HG03196 (cell line): ENCODE data around the gene HDGFL2.
"Not testable (repeated sequence)": the region's sequence is repeated elsewhere in the genome, so short reads cannot be mapped to it uniquely, and the experiment has no call there.

ENCODE experiments used
- ATAC-seq: cut with Tn5 transposase; IDR thresholded peaks from one replicate; pipeline ENCODE4 v1.9.1; 2021; ENCODE audit not compliant: unreplicated experiment

HDGFL2 gene

GRCh38 chr19:4529924-4530522 is 57.9 kb downstream of the HDGFL2 start:
- ATAC-seq, result no peak

- ATAC-seq, result no peak
Observed at GRCh38 chr19:4531562-4532165, 59.6 kb downstream of the HDGFL2 start.

- ATAC-seq, result no peak
Observed at GRCh38 chr19:4533334-4533733, 61.2 kb downstream of the HDGFL2 start.

GRCh38 chr19:4533835-4534424 is 61.8 kb downstream of the HDGFL2 start:
- ATAC-seq, result no peak

DNA sequence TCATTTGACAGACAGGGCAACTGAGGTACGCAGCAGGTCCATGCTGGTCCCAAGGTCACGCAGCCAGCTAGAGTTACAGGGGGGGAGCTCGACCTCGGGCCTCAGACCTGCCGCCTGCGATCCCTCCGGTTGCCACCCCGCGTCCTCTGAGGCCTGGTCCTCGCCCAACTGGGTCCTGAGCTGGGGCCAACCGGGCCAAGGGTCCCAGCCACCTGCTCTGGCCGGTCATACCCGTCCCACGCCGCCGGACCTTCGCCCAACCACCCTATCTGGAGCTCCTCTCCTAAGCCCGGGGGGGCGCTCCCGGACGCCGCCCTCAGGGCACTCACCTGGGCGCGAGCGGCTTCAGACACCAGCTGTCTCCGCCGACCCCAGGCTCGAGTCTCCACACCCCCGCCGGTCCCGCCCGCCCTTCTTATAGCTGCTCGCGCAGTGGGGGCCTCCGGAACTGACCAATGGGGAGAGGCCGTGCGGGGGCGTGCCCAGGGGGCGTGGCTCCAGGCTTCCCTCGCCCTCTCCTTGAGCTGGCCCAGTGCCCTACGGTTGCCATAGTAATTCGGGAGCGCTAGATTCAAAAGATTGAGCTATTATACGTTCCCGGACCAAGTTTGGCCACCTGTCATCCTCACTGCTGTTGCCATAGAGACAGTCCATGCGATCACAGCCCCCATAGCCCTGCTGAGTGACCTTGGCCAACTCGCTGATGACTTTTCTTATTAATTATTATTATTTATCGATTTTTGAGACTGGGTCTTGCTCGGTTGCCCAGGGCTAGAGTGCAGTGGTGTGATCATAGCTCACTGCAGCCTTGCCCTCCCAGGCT is 63.0 kb downstream of the HDGFL2 start, which contains the start of gene PLIN5:
Gene PLIN5, minus strand, starts transcription at position 389 of the 823 bp plus-strand sequence. CDS start 1,150 bp downstream, outside the sequence.
- no peak for ATAC-seq

DNA sequence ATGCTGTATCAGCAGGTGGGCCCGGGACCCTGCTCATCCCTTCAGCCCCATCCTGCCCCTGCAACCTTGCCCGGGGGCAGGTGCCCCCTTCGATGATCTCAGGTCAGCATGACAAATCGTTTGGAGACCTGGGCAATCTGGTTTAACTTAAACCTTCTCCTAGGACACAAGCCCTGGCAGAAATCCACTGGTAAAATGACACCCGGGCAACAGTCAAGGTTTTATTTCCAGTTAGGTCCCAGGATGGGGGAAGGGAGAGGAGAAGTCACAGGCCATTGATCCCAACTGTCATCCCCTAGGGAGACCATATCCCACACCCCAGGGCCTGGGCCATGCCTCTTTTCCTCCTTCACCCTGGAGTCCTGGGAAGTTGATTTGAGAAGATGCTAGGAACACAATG is 64.7 kb downstream of the HDGFL2 start:
- ATAC-seq, result no peak

DNA sequence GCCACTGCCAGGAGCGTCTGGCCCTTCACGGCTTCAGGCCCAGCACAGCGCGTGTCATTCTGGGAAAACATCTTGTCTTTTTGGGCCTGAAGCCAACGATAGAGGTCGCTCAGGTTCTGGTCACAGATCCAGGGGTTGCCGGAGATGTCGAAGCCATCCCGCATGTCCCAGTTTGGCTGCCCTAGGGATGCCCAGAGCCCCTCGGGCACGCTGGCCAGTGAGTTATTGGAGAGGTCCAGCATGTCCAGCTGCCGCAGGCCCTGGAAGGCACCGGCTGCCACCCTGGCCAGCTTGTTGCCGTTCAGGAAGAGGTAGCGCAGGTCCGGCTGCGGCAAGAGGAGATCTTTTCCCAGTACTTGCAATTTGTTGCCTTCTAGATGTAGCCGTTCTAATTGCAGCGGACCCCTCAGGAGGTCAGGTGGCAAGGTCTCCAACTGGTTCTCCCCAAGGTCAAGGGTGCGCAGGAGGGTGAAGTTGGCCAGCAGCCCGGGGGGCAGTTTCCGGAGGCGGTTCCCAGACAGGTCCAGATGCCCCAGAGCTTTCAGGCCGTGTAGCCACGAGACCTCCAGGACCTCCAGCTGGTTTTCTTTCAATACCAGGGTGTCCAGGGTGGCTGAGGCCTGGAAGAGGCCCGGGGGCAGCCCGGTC is 66.0 kb downstream of the HDGFL2 start:
- no peak for ATAC-seq

GRCh38 chr19:4538601-4538954 is 66.5 kb downstream of the HDGFL2 start:
- no peak for ATAC-seq

DNA sequence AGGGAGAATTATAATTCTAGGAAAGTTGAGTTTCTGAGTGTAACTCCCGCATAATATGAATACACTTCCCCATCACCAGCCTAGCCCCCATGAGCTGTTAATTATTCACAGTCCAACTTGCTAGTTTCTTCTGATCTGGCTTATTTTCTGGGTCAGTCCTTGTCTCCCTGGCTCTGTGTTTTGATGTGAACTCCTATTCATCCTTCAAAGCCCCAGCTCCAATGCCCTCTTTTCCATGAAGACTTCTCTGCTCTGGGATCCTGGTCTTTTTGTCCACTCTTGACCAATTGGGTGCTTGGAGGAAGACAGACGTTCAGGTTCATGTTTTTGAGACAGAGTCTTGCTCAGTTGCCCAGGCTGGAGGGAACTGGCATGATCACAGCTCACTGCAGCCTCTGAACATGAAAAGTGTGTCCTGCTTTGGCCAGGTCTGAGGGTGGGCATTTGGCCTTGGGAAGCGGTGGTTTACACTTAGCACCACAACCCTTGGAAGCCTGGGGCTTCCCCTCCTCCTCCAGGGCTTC is 67.1 kb downstream of the HDGFL2 start:
- no peak for ATAC-seq

DNA sequence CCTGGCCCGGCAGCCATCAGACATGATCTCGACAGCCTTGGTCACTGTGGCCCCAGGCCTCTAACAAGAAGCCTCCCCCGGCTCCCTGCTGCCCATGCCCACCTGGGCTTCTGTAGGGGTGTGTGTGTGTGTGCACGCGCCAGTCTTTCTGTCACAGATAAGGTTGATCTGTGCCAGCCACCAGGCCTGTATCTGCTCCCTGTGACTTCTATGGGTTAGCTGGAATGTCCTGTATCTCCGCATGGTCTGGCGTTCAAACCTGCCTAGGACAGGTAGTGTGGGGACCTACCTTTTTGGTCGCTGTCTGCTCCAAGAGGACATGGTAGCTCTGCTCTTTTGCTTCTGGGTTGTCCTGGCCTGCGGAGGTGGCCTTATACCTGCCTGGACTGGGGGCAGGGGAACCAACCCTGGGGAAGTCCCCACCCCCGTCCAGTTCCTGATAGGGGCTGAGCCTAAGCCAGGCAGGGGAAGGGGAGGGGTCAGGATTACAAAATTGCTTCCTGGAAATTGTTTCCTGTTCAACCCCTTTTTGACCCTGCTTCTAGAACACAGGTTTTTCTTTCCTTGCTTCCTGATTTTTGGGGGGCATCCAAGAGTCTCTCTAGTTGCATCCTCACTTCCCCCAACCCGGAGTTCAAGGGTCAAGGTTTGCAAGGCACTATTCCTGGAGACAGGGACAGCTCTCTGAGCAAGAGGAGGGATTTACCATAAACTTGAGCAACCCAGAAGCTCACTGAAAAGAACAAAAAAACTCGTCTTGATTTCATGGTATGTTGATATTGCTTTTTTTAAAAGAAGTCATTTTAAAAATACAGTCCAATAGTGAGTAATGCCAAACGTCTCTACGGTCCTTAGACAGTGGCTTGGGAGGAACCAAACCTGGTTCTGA is 67.8 kb downstream of the HDGFL2 start, which contains the start of gene LRG1:
Gene LRG1, minus strand, starts transcription at position 344 of the 889 bp plus-strand sequence. Its CDS starts 23 bp downstream, at position 321.
- no peak for ATAC-seq

- ATAC-seq, result no peak
Observed at GRCh38 chr19:4541114-4541805, 69.2 kb downstream of the HDGFL2 start.

GRCh38 chr19:4541806-4542145 is 69.7 kb downstream of the HDGFL2 start:
- not testable (repeated sequence) for ATAC-seq

DNA sequence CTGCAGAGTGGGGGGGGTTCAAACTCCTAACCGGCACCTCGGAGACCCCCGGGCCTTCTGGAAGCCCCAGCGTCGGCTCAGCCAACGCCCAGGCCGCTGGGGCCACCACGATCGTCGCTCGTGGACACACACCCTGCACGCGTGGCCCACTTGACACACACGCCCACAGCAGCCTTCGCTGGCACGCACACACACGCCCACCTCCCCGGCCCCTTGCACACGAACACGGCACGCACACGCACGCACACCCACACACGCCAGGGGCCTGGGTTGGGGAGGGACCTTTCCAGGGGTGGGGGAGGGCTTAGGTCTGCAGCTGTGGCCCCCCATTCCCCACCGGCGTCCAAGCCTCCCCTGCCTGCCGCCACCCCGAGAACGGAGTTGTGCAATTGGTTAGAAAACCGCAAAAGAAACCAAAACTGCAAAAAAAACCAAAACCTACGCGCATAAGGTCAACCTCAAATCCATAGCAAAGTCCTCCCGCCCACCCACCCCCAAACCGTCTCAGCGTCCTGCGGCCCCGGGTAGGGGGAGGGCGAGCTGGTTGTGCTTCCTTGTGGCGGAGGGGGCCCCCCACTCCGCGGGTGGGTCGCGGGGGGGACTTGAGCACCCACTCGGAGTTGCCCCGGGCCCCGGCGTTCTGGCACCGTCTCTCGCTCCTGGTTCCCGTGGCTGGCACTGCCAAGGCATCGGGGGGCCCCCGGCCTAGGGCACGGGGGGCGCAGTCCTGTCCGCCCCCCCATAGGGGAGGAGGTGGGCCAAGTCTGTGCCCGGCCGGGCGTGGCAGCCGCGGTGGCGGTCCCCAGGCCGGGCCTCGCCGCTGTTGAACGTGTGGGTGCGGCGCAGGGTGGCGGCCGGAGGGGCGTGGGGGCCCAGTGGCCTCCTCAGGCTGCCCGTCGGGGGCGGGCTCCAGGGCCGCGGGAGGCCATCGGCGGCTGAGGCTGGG is 71.1 kb downstream of the HDGFL2 start:
- ATAC-seq, result no peak

- no peak for ATAC-seq
Observed at GRCh38 chr19:4543842-4544647, 71.9 kb downstream of the HDGFL2 start.

DNA sequence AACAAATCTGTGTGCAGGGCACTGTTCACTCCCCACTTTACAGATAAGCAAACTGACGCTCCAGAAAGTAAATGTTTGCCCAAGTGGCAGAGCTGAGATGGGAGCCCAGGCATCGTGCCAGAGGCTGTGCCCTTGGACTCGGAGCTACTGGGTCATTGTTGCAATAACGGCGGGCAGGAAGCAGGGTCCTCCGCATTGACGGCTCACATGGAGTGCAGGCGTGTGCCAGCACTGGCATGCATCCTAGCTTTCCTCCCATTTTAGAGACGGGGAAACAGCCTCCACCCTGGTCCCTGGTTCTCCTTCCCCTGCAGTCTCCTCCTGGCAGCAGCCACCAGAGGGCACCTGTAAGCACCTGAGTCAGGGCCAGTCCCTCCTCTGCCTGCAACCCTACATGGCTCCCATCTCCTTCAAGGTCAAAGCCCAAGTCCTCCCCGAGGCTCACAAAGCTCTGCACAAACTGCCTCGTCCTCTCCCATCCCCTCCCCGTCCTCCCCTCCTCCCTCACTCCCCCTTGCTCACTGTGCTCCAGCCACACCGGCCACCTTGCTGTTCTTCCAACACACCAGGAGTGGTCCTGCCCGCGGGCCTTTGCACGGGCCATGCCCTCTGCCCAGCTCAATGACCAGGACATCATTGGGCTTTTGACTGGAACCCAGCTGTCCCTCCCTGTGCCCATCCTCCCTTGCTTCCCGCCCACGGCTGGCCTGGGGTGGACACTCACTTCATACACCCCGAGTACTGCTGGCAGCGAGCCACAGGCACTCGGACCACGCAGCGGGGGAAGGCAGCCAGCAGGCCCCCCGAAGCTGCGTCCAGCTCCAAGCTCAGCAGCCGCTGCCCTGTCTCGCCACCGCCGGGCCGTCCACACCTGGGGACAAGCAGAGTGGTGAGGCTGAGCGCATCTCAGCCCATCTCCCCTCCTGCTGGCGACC is 75.5 kb downstream of the HDGFL2 start:
- ATAC-seq, result no peak

- ATAC-seq, result no peak
Observed at GRCh38 chr19:4548238-4548584, 76.1 kb downstream of the HDGFL2 start.
